Stomach (tissue), 9 donors: ENCODE data around the gene FRAS1. TPM values are rescaled to one million over a fixed set of nuclear protein-coding genes. Genes with fewer than 3 reads are reported as not detected.

Source experiments
- DNase-seq, 2 donors: peaks; one replicate each; pipeline versions ENCODE4 v3.0.0 to v3.0.0-alpha.2; 2013 to 2019
- H3K27ac ChIP-seq, 5 donors: fragments of 200-600 bp in 4 of 5; sonication (generic) in 4 of 5; one replicate each; pipeline ENCODE4 v1.5.1; 2013 to 2019; ENCODE audit warnings: mild to moderate bottlenecking in 1 of 5, moderate library complexity in 1 of 5
- H3K27me3 ChIP-seq, 3 donors: fragments of 200-600 bp; sonication (generic); one replicate each; pipeline ENCODE4 v1.5.1; 2017 to 2019; ENCODE audit warnings: mixed run types in 1 of 3
- H3K36me3 ChIP-seq, 4 donors: fragments of 200-600 bp; sonication (generic); 1 replicate in 3 of 4; 2 replicates in 1 of 4; pipeline ENCODE4 v1.5.1; 2016 to 2019
- H3K4me1 ChIP-seq, 4 donors: fragments of 200-600 bp; sonication (generic); one replicate each; pipeline ENCODE4 v1.5.1; 2016 to 2019
- H3K4me3 ChIP-seq, 4 donors: fragments of 200-600 bp; sonication (generic) in 3 of 4; one replicate each; pipeline ENCODE4 v1.5.1; 2016 to 2019; ENCODE audit warnings: mild to moderate bottlenecking in 1 of 4
- H3K9me3 ChIP-seq, 4 donors: fragments of 200-600 bp; sonication (generic); one replicate each; pipeline ENCODE4 v1.5.1; 2016 to 2019
- CTCF ChIP-seq, 7 experiments: fragments of 450-650 bp in 4 of 7; fragments of 200-600 bp in 3 of 7; sonication (generic) in 3 of 7; IDR thresholded peaks; one replicate each; pipeline ENCODE4 v1.5.1; 2016 to 2019; ENCODE audit warnings: antibody characterized with exemption in 7 of 7, control low read depth in 2 of 7, mild to moderate bottlenecking in 1 of 7
- EP300 ChIP-seq: sonication (generic); formaldehyde crosslinking; IDR thresholded peaks from one replicate; pipeline ENCODE4 v1.6.1; 2017; ENCODE audit warnings: antibody characterized with exemption
- POLR2A ChIP-seq, 4 donors: fragments of 450-650 bp; IDR thresholded peaks; one replicate each; pipeline ENCODE4 v1.6.1; 2016; ENCODE audit warnings: antibody characterized with exemption in 4 of 4, control low read depth in 2 of 4, mild to moderate bottlenecking in 1 of 4, moderate library complexity in 1 of 4
- POLR2AphosphoS5 ChIP-seq, 3 donors: sonication (generic); formaldehyde crosslinking; IDR thresholded peaks; one replicate each; pipeline ENCODE4 v1.6.1; 2016; ENCODE audit warnings: antibody characterized with exemption in 3 of 3
- WGBS, 5 donors: extraction: QIAGEN DNeasy Blood & Tissue Kit in 3 of 5; methylation state at CpG; one replicate each; pipeline versions ENCODE4 v1.1.5 to v1.1.7; 2013 to 2018; 5-methylcytosine and 5-hydroxymethylcytosine counted together
- intact Hi-C: fragments of 100-400 bp; cut with DNase I; formaldehyde crosslinking; loops from one replicate; pipeline ENCODE4 v1.15.1; 2023; ENCODE audit warnings: low total_unique reads
- polyA plus RNA-seq, 3 donors: library from polyadenylated mRNA; stranded (reverse); fragments of 200-250 nt; gene quantifications; one replicate each; pipeline ENCODE4 v1.2.3, GENCODE V29; 2013
- total RNA-seq, 5 donors: library from RNA; depleted of rRNA; stranded (reverse); fragments of >200 nt; gene quantifications; one replicate each; pipeline versions ENCODE4 v1.1.0 to v1.2.3, GENCODE V29; 2014 to 2016
- donor health status: healthy with polysubstance abuse.
- donor health status: Bipolar disorder and iron deficiency.
- donor health status: healthy.

The FRAS1 gene
- total and polyA plus RNA-seq, 8 donors: under 0.01 to 12.7 (median 2.0) TPM

GRCh38 chr4:78525559-78525958 lies 468.4 kb downstream of the FRAS1 start:
- TF ChIP-seq EP300 (no peak), CTCF (IDR thresholded peaks at IDR 0.05) (no peak), POLR2AphosphoS5 (IDR thresholded peaks at IDR 0.05) (no peak), POLR2A (IDR thresholded peaks at IDR 0.05) (no peak)
- Histone ChIP-seq H3K27me3 (no peaks in the 10 kb centered on the region), H3K36me3 (no peaks in the 10 kb centered on the region), H3K9me3 (no peaks in the 10 kb centered on the region), H3K4me1 (peaks cover 0 to 5% (median 0%) of the 10 kb centered on the region in 4 donors), H3K27ac (no peak overlapping the region), H3K4me3 (no peak overlapping the region)
- intact Hi-C loops: no loop called here
- DNase-seq: no peak
- WGBS, 5 donors: 66 to 74% (median 72%) methylated on average over 3 of the region's 3 CpGs

- no peak overlapping the region for H3K27ac ChIP-seq
- intact Hi-C loops: no loop called here
- DNase-seq: no peak
- H3K36me3 ChIP-seq: no peaks in the 10 kb centered on the region
- TF ChIP-seq POLR2AphosphoS5 (IDR thresholded peaks at IDR 0.05) (no peak), CTCF (IDR thresholded peaks at IDR 0.05) (no peak), POLR2A (IDR thresholded peaks at IDR 0.05) (no peak)
- no peaks in the 10 kb centered on the region for H3K9me3 ChIP-seq
- no peak overlapping the region for H3K4me3 ChIP-seq
- no peaks in the 10 kb centered on the region for H3K4me1 ChIP-seq
- WGBS, 5 donors: 89 to 97% (median 95%) methylated on average over 1 of the region's 1 CpG
- no peaks in the 10 kb centered on the region for H3K27me3 ChIP-seq
Measured at GRCh38 chr4:78527103-78527502, 470.0 kb downstream of the FRAS1 start.

- TF ChIP-seq CTCF (IDR thresholded peaks at IDR 0.05) (no peak), POLR2AphosphoS5 (IDR thresholded peaks at IDR 0.05) (no peak), EP300 (no peak), POLR2A (IDR thresholded peaks at IDR 0.05) (no peak)
- no peak for DNase-seq
- Histone ChIP-seq H3K9me3 (no peaks in the 10 kb centered on the region), H3K36me3 (no peaks in the 10 kb centered on the region), H3K4me1 (no peaks in the 10 kb centered on the region), H3K27me3 (no peaks in the 10 kb centered on the region), H3K4me3 (no peak overlapping the region), H3K27ac (no peak overlapping the region)
- WGBS, 5 donors: 80 to 86% (median 82%) methylated on average over 4 of the region's 4 CpGs
- intact Hi-C loops: no loop called here
Measured at GRCh38 chr4:78527555-78527954, 470.4 kb downstream of the FRAS1 start.

- Histone ChIP-seq H3K36me3 (no peaks in the 10 kb centered on the region), H3K27ac (no peak overlapping the region), H3K4me3 (no peak overlapping the region), H3K9me3 (no peaks in the 10 kb centered on the region), H3K4me1 (no peaks in the 10 kb centered on the region), H3K27me3 (no peaks in the 10 kb centered on the region)
- no peak for DNase-seq
- WGBS, 5 donors: 52 to 86% (median 82%) methylated on average over 3 of the region's 3 CpGs
- intact Hi-C loops: no loop called here
- TF ChIP-seq EP300: no peak
- no peak for TF ChIP-seq POLR2AphosphoS5 (IDR thresholded peaks at IDR 0.05)
Measured at GRCh38 chr4:78528327-78528726, 471.2 kb downstream of the FRAS1 start.

GRCh38 chr4:78529569-78530209 lies 472.6 kb downstream of the FRAS1 start:
- WGBS, 5 donors: 55 to 76% (median 68%) methylated on average over 2 of the region's 2 CpGs
- Histone ChIP-seq H3K9me3 (no peaks in the 10 kb centered on the region), H3K27me3 (no peaks in the 10 kb centered on the region), H3K4me1 (no peaks in the 10 kb centered on the region), H3K27ac (no peak overlapping the region), H3K4me3 (no peak overlapping the region), H3K36me3 (no peaks in the 10 kb centered on the region)
- intact Hi-C loops: no loop called here
- TF ChIP-seq CTCF (IDR thresholded peaks at IDR 0.05) (no peak), EP300 (no peak), POLR2A (IDR thresholded peaks at IDR 0.05) (no peak), POLR2AphosphoS5 (IDR thresholded peaks at IDR 0.05) (no peak)
- no peak for DNase-seq
